Prostate gland (tissue), 2 donors: ENCODE results near the gene CTDP1. TPM values are rescaled to one million over a fixed set of nuclear protein-coding genes. Genes with fewer than 3 reads are reported as not detected.
A peak's percentile ranks its signal among the peaks of the same experiment; 100 is the strongest.

Experiments used
- DNase-seq: peaks from one replicate; pipeline ENCODE4 v3.0.0-alpha.2; 2019; ENCODE audit warnings: low spot score
- H3K27ac ChIP-seq, 2 donors: fragments of 200-600 bp; sonication (generic); 2 replicates each; pipeline ENCODE4 v1.5.1; 2017 to 2019
- H3K27me3 ChIP-seq: fragments of 200-600 bp; sonication (generic); replicated peaks from 2 replicates; pipeline ENCODE4 v1.5.1; 2019; ENCODE audit not compliant: insufficient read depth
- H3K36me3 ChIP-seq, 2 donors: fragments of 200-600 bp; sonication (generic); 1 replicate in 1 of 2; 2 replicates in 1 of 2; pipeline versions ENCODE4 v1.5.1 to v1.8.1; 2017 to 2019
- H3K4me1 ChIP-seq: fragments of 200-600 bp; sonication (generic); replicated peaks from 2 replicates; pipeline ENCODE4 v1.5.1; 2019
- H3K4me3 ChIP-seq, 2 donors: fragments of 200-600 bp; sonication (generic); 2 replicates each; pipeline ENCODE4 v1.5.1; 2017 to 2019
- H3K9me3 ChIP-seq: fragments of 200-600 bp; sonication (generic); 2 replicates; pipeline ENCODE4 v1.5.1; 2017
- POLR2A ChIP-seq: fragments of 450-650 bp; IDR thresholded peaks from one replicate; pipeline ENCODE4 v1.6.1; 2016; ENCODE audit warnings: antibody characterized with exemption, mild to moderate bottlenecking
- POLR2AphosphoS5 ChIP-seq: sonication (generic); formaldehyde crosslinking; IDR thresholded peaks from one replicate; pipeline ENCODE4 v1.6.1; 2017; ENCODE audit warnings: antibody characterized with exemption
- WGBS: methylation state at CpG from one replicate; pipeline ENCODE4 v1.1.5; 2018; 5-methylcytosine and 5-hydroxymethylcytosine counted together
- intact Hi-C: fragments of 100-400 bp; cut with DNase I; formaldehyde crosslinking; loops from one replicate; pipeline ENCODE4 v1.14.2; 2022
- total RNA-seq, 2 donors: library from RNA; depleted of rRNA; stranded (reverse); fragments of >200 nt; gene quantifications; one replicate each; pipeline ENCODE4 v1.1.0, GENCODE V29; 2016
- TF ChIP-seq, protein P1 (sequence below), 4 experiments: fragments of 200-600 bp in 2 of 4; fragments of 450-650 bp in 2 of 4; sonication (generic) in 2 of 4; IDR thresholded peaks; 1 replicate in 3 of 4; 2 replicates in 1 of 4; pipeline ENCODE4 v1.5.1; 2016 to 2019; ENCODE audit warnings: antibody characterized with exemption in 4 of 4, mild to moderate bottlenecking in 2 of 4, moderate library complexity in 2 of 4

CTDP1 gene
- total RNA-seq, 2 donors from 2014 or later, result 23.0 to 33.6 TPM

DNA sequence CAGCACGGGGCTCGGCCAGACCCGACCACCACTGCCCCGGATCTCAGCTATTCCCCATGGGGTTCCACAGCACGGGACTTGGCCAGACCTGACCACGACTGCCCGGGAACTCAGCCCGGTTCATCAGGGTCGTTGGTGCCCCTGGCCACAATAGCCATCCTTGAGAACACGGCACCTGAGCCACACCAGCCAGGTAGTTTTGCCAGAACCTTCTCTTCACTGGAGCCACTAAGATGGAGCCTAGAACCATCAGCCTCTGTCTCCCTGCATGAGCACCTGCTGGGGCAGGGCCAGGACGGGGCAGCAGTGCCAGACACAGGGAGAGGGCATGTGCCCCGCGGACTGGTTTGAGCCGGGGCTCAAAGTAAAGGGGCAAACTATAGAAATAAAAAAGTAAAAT lies 106.7 kb downstream of the CTDP1 start:
- H3K36me3 ChIP-seq, result no peaks in the 10 kb centered on the region
- no peak for DNase-seq
- H3K9me3 ChIP-seq, result no peaks in the 10 kb centered on the region
- H3K27me3 ChIP-seq, result peaks cover 26% of the 10 kb centered on the region
- no peak overlapping the region for H3K27ac ChIP-seq
- 90% methylated on average over 14 of the region's 14 CpGs for WGBS
- intact Hi-C loops, result no loop called here
- TF ChIP-seq, protein P1, sequence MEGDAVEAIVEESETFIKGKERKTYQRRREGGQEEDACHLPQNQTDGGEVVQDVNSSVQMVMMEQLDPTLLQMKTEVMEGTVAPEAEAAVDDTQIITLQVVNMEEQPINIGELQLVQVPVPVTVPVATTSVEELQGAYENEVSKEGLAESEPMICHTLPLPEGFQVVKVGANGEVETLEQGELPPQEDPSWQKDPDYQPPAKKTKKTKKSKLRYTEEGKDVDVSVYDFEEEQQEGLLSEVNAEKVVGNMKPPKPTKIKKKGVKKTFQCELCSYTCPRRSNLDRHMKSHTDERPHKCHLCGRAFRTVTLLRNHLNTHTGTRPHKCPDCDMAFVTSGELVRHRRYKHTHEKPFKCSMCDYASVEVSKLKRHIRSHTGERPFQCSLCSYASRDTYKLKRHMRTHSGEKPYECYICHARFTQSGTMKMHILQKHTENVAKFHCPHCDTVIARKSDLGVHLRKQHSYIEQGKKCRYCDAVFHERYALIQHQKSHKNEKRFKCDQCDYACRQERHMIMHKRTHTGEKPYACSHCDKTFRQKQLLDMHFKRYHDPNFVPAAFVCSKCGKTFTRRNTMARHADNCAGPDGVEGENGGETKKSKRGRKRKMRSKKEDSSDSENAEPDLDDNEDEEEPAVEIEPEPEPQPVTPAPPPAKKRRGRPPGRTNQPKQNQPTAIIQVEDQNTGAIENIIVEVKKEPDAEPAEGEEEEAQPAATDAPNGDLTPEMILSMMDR (IDR thresholded peaks at IDR 0.05), result no peak
- no peak for TF ChIP-seq POLR2AphosphoS5
- TF ChIP-seq POLR2A, result no peak
- no peak overlapping the region for H3K4me3 ChIP-seq
- H3K4me1 ChIP-seq, result peaks cover 7% of the 10 kb centered on the region

DNA sequence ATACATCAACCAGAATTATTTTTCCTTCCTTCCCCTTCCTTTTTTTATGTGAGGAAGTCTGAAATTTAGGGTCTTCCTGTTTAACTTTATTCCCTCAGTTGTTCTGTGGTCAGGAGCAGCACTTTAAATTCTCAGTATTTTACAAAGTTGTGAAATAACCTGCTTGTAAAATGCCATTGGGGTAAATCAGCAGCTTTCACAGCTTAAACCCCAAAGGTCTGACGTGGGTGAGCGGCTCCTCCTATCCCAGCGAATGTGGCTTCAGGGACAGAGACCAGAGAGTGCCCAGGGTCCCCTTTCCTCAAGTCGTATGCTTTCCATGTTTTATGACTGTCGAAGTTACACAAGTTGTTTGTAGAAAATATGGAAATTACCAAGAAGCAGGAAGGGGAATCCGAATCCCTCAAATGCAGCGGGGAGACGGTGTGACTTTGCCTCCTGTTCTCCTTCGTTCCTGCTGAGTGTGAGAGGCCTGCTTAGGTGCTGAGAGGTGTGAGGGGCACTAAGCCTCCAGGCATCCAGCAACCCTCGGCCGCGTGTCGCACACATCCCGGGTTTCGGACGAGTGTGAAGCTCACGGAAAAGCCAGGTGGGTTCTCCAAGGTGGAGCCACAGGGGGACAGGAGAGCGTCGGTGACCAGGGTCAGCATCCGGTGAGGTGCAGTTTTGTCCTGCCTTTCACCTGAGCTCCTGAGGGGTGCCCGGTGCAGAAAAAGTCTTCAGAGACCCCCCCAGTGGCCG lies 107.4 kb downstream of the CTDP1 start:
- H3K4me1 ChIP-seq, result peaks cover 8% of the 10 kb centered on the region
- H3K36me3 ChIP-seq, result no peaks in the 10 kb centered on the region
- intact Hi-C loops, result no loop called here
- H3K27ac ChIP-seq, result no peak overlapping the region
- TF ChIP-seq, protein P1 (IDR thresholded peaks at IDR 0.05), result no peak
- TF ChIP-seq POLR2AphosphoS5, result no peak
- TF ChIP-seq POLR2A, result no peak
- no peak for DNase-seq
- H3K9me3 ChIP-seq, result no peaks in the 10 kb centered on the region
- H3K27me3 ChIP-seq, result peaks cover 26% of the 10 kb centered on the region
- 83% methylated on average over 22 of the region's 22 CpGs for WGBS
- no peak overlapping the region for H3K4me3 ChIP-seq

DNA sequence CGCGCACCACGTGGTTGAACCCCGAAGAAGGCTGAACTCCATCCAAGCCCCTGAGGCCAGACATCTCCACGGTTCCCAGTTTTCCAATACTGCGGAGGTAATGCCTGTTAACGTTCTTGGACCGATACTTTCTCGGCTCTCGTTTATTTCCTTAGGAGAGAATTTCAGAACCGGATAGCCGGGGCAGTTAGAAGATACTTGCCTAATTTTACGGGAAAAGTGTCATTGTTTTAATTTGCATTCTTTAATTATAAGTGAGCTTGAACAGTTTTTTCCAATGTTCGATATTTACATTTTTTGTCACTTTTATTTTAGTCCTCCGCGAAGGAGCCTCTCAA lies 107.9 kb downstream of the CTDP1 start:
- H3K4me1 ChIP-seq, result peaks cover 8% of the 10 kb centered on the region
- no peak overlapping the region for H3K27ac ChIP-seq
- 86% methylated on average over 16 of the region's 16 CpGs for WGBS
- intact Hi-C loops, result no loop called here
- H3K27me3 ChIP-seq, result peaks cover 26% of the 10 kb centered on the region
- no peak for DNase-seq
- no peaks in the 10 kb centered on the region for H3K9me3 ChIP-seq
- H3K36me3 ChIP-seq, result no peaks in the 10 kb centered on the region
- TF ChIP-seq POLR2A, result no peak
- TF ChIP-seq POLR2AphosphoS5, result no peak
- TF ChIP-seq, protein P1 (IDR thresholded peaks at IDR 0.05), result no peak
- H3K4me3 ChIP-seq, result no peak overlapping the region

DNA sequence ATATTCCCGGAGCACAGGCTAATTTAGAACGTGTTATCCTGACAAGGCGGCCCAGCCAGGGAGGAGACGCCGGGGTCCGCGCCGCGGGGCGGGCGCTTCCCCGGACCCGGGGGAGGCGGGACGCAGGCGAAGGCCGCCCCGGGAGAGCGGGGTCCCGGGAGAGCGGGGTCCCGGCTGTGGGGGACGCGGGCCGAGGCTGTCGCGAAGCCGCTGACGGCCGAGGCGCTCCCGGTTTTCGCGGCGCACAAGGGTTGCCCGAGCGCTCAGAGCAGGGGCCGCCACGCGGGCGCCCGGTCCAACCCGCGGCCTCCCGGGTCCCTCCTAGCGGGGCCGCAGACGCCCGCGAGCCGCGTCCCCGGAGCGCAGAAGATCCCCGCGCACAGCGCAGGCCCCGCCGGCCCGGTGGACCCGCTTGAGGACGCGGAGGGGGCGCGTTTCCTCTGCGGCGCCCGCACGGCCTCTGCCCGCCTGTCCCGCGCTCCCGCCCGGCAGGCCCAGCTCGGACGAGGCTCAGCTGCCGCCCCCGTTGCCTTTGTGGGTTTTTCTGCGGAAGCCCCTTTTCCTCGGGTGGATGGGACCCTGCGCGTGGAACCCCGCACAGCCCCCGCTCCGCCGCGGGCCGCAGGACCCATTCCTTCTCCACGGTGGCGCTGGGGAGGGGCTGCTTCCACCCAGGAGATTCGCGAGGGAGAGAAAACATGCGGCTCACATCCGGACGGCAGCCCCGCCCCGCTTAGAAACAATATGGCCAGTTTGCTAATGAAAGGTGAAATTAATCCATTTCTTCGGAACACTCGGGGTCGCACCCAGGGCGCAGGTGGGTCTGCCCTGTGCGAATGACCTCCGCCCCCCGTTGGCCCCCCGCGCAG lies 108.5 kb downstream of the CTDP1 start:
- peaks cover 22% of the 10 kb centered on the region for H3K27me3 ChIP-seq

More for the DNA sequence above, 108.5 kb downstream of the CTDP1 start:
- intact Hi-C loops, result no loop called here
- peaks cover 8% of the 10 kb centered on the region for H3K4me1 ChIP-seq
- TF ChIP-seq, protein P1 (IDR thresholded peaks at IDR 0.05), result no peak
- TF ChIP-seq POLR2AphosphoS5, result no peak
- TF ChIP-seq POLR2A, result no peak
- H3K27ac ChIP-seq, result no peak overlapping the region
- 5% methylated on average over 73 of the region's 106 CpGs for WGBS
- H3K9me3 ChIP-seq, result no peaks in the 10 kb centered on the region
- peak overlapping the region in 1 of 2 donors; percentile 20 for H3K4me3 ChIP-seq
- no peak for DNase-seq
- H3K36me3 ChIP-seq, result no peaks in the 10 kb centered on the region
